Astrocyte (in vitro differentiated cells and primary cell): ENCODE measurements around the gene R3HCC1L. TPM values are rescaled to one million over a fixed set of nuclear protein-coding genes. Genes with fewer than 3 reads are reported as not detected.

Experiments used
- DNase-seq: peaks from one replicate; pipeline ENCODE4 v3.0.0-alpha.2; 2010; ENCODE audit warnings: low read depth
- FAIRE-seq: peaks from 2 replicates; lab custom pipeline; 2011; peaks lifted over from hg19 to GRCh38; lab: Jason Lieb, UNC
- H2AFZ ChIP-seq: 2 replicates; pipeline ENCODE4 v1.6.0; 2012; ENCODE audit warnings: low read depth, low read length, inconsistent platforms
- H3K27ac ChIP-seq: 2 replicates; pipeline ENCODE4 v1.5.1; 2011; ENCODE audit warnings: low read depth, low read length, inconsistent platforms
- H3K27me3 ChIP-seq: 2 replicates; pipeline ENCODE4 v1.6.0; 2011; ENCODE audit warnings: low read length, inconsistent platforms; ENCODE audit not compliant: insufficient read depth
- H3K36me3 ChIP-seq: 2 replicates; pipeline ENCODE4 v1.5.1; 2011; ENCODE audit warnings: low read length, inconsistent platforms; ENCODE audit not compliant: insufficient read depth
- H3K4me1 ChIP-seq: 2 replicates; pipeline ENCODE4 v1.5.1; 2011; ENCODE audit warnings: low read length, inconsistent platforms; ENCODE audit not compliant: insufficient read depth
- H3K4me2 ChIP-seq: 2 replicates; pipeline ENCODE4 v1.6.0; 2012; ENCODE audit warnings: low read length, inconsistent platforms
- H3K4me3 ChIP-seq: 2 replicates; pipeline ENCODE4 v1.5.1; 2011; ENCODE audit warnings: low read depth, mild to moderate bottlenecking, low read length, inconsistent platforms; ENCODE audit not compliant: insufficient read depth
- H3K79me2 ChIP-seq: 2 replicates; pipeline ENCODE4 v1.6.0; 2012; ENCODE audit warnings: mild to moderate bottlenecking, low read length, inconsistent platforms; ENCODE audit not compliant: insufficient read depth
- H3K9ac ChIP-seq: 2 replicates; pipeline ENCODE4 v1.6.0; 2012; ENCODE audit warnings: mild to moderate bottlenecking, low read length, inconsistent platforms
- H3K9me3 ChIP-seq: 2 replicates; pipeline ENCODE4 v1.5.1; 2012; ENCODE audit warnings: low read depth, mild to moderate bottlenecking, low read length, inconsistent platforms; ENCODE audit not compliant: insufficient read depth
- H4K20me1 ChIP-seq: 2 replicates; pipeline ENCODE4 v1.6.0; 2012; ENCODE audit warnings: low read length, inconsistent platforms; ENCODE audit not compliant: insufficient read depth
- H3K27ac Mint-ChIP-seq: one replicate; pipeline ENCODE4 v1.8.0; 2021; ENCODE audit warnings: mild to moderate bottlenecking, mixed read lengths; ENCODE audit not compliant: unreplicated experiment
- H3K27me3 Mint-ChIP-seq: one replicate; pipeline ENCODE4 v1.8.0; 2021; ENCODE audit warnings: low read depth, mixed read lengths; ENCODE audit not compliant: unreplicated experiment
- H3K36me3 Mint-ChIP-seq: one replicate; pipeline ENCODE4 v1.8.0; 2021; ENCODE audit warnings: low read depth, mixed read lengths; ENCODE audit not compliant: unreplicated experiment
- H3K4me1 Mint-ChIP-seq: one replicate; pipeline ENCODE4 v1.8.0; 2021; ENCODE audit warnings: low read depth, mixed read lengths; ENCODE audit not compliant: unreplicated experiment
- H3K4me3 Mint-ChIP-seq: one replicate; pipeline ENCODE4 v1.8.0; 2021; ENCODE audit warnings: mild to moderate bottlenecking, moderate library complexity, mixed read lengths; ENCODE audit not compliant: unreplicated experiment
- H3K9me3 Mint-ChIP-seq: one replicate; pipeline ENCODE4 v1.8.0; 2021; ENCODE audit warnings: mild to moderate bottlenecking, mixed read lengths; ENCODE audit not compliant: unreplicated experiment
- CTCF ChIP-seq: IDR thresholded peaks from 2 replicates; pipeline ENCODE4 v1.5.1; 2011; ENCODE audit warnings: low read depth, mild to moderate bottlenecking, inconsistent platforms, low read length, moderate library complexity; ENCODE audit not compliant: insufficient read depth
- EZH2 ChIP-seq: IDR thresholded peaks from 2 replicates; pipeline ENCODE4 v1.6.1; 2012; ENCODE audit warnings: mild to moderate bottlenecking, low read length, inconsistent platforms; ENCODE audit not compliant: insufficient read depth
- total RNA-seq: library from RNA; stranded (reverse); gene quantifications from 2 replicates; pipeline ENCODE4 v1.2.1, GENCODE V29; 2021

Gene R3HCC1L
- total RNA-seq, 1 donor from 2014 or later = 19.9 TPM

- no peaks in the 10 kb centered on the region for H3K4me1 Mint-ChIP-seq
- H3K27me3 Mint-ChIP-seq = no peaks in the 10 kb centered on the region
These were observed 60.2 kb downstream of the R3HCC1L start for GRCh38 chr10:98194633-98195032.

GRCh38 chr10:98195120-98195519 lies 60.7 kb downstream of the R3HCC1L start:
- H3K27me3 Mint-ChIP-seq = no peaks in the 10 kb centered on the region
- FAIRE-seq = no peak
- TF ChIP-seq CTCF (no peak), EZH2 (no peak)
- no peaks in the 10 kb centered on the region for H3K4me1 Mint-ChIP-seq
- Histone ChIP-seq H3K9ac (no peak overlapping the region), H2AFZ (no peak overlapping the region), H3K36me3 (peaks cover 2% of the 10 kb centered on the region), H3K4me2 (no peak overlapping the region), H3K9me3 (no peaks in the 10 kb centered on the region), H3K27ac (no peak overlapping the region), H3K79me2 (peaks cover 3% of the 10 kb centered on the region), H4K20me1 (peaks cover 13% of the 10 kb centered on the region), H3K4me3 (no peak overlapping the region), H3K27me3 (no peaks in the 10 kb centered on the region), H3K4me1 (no peaks in the 10 kb centered on the region)
- H3K36me3 Mint-ChIP-seq = peaks cover 11% of the 10 kb centered on the region
- H3K4me3 Mint-ChIP-seq = no peak overlapping the region
- no peak overlapping the region for H3K27ac Mint-ChIP-seq
- DNase-seq = no peak
- no peaks in the 10 kb centered on the region for H3K9me3 Mint-ChIP-seq

More at GRCh38 chr10:98194633-98195032, 60.2 kb downstream of the R3HCC1L start:
- Histone ChIP-seq H3K9me3 (no peaks in the 10 kb centered on the region), H4K20me1 (peaks cover 12% of the 10 kb centered on the region), H3K36me3 (peaks cover 2% of the 10 kb centered on the region), H3K4me1 (no peaks in the 10 kb centered on the region), H3K4me3 (no peak overlapping the region), H3K9ac (no peak overlapping the region), H3K79me2 (no peaks in the 10 kb centered on the region), H3K27me3 (no peaks in the 10 kb centered on the region), H3K4me2 (no peak overlapping the region), H3K27ac (no peak overlapping the region), H2AFZ (no peak overlapping the region)
- DNase-seq (no peak), FAIRE-seq (no peak)
- Mint-ChIP-seq H3K9me3 (no peaks in the 10 kb centered on the region), H3K36me3 (peaks cover 14% of the 10 kb centered on the region), H3K27ac (no peak overlapping the region), H3K4me3 (no peak overlapping the region)
- no peak for TF ChIP-seq CTCF
- TF ChIP-seq EZH2 = no peak

GRCh38 chr10:98196985-98197384 lies 62.5 kb downstream of the R3HCC1L start:
- Mint-ChIP-seq H3K27me3 (no peaks in the 10 kb centered on the region), H3K36me3 (peaks cover 4% of the 10 kb centered on the region), H3K4me3 (no peak overlapping the region), H3K9me3 (no peaks in the 10 kb centered on the region), H3K27ac (no peak overlapping the region), H3K4me1 (no peaks in the 10 kb centered on the region)
- no peak for DNase-seq
- no peak overlapping the region for H2AFZ ChIP-seq
- peaks cover 15% of the 10 kb centered on the region for H4K20me1 ChIP-seq
- peaks cover 2% of the 10 kb centered on the region for H3K36me3 ChIP-seq
- no peaks in the 10 kb centered on the region for H3K4me1 ChIP-seq
- H3K4me2 ChIP-seq = no peak overlapping the region
- FAIRE-seq = no peak
- H3K27ac ChIP-seq = no peak overlapping the region
- no peak for TF ChIP-seq CTCF
- no peak for TF ChIP-seq EZH2
- H3K4me3 ChIP-seq = no peak overlapping the region
- no peaks in the 10 kb centered on the region for H3K27me3 ChIP-seq
- no peaks in the 10 kb centered on the region for H3K9me3 ChIP-seq
- H3K9ac ChIP-seq = no peak overlapping the region
- peaks cover 3% of the 10 kb centered on the region for H3K79me2 ChIP-seq
